ENCODE results near the gene GNAT2.
"Not testable (repeated sequence)": the region's sequence is repeated elsewhere in the genome, so short reads cannot be mapped to it uniquely, and the experiment has no call there.

Gene GNAT2
- total RNA-seq = 0.94 to 1.1 reads per million in 2 donors

- DNase-seq = peak; percentile 59 to 78 (median 66)
Observed at GRCh38 chr1:109619576-109620400, at the start of gene GNAT2, which contains the start of gene AMPD2. GNAT2 (minus strand) TSS chr1:109619616; CDS start chr1:109612870, 6,746 bp downstream. AMPD2 (plus strand) TSS chr1:109619837; CDS start chr1:109621176, 1,339 bp downstream.

- DNase-seq = no peak
Observed at GRCh38 chr1:109668123-109668775, 48.8 kb upstream of the GNAT2 start.

GRCh38 chr1:109667452-109668122 is 48.2 kb upstream of the GNAT2 start, which contains the start of gene GSTM2:
GSTM2 (plus strand) TSS chr1:109668057; CDS start chr1:109668116, 59 bp downstream.
- DNase-seq = peak; percentile 24 to 84 (median 63)

- DNase-seq = no peak
Observed at GRCh38 chr1:109664671-109665070, 45.3 kb upstream of the GNAT2 start.

- DNase-seq = no peak
Observed at GRCh38 chr1:109661391-109661790, 42.0 kb upstream of the GNAT2 start.

- DNase-seq = not testable (repeated sequence)
Observed at GRCh38 chr1:109660691-109661026, 41.2 kb upstream of the GNAT2 start.

- DNase-seq = no peak
Observed at GRCh38 chr1:109659997-109660690, 40.7 kb upstream of the GNAT2 start.

GRCh38 chr1:109659145-109659544 is 39.7 kb upstream of the GNAT2 start:
- no peak for DNase-seq

GRCh38 chr1:109658533-109659042 is 39.2 kb upstream of the GNAT2 start:
- no peak for DNase-seq

GRCh38 chr1:109657970-109658369 is 38.6 kb upstream of the GNAT2 start:
- DNase-seq = no peak

GRCh38 chr1:109657395-109657794 is 38.0 kb upstream of the GNAT2 start:
- no peak for DNase-seq

GRCh38 chr1:109655615-109656519 is 36.5 kb upstream of the GNAT2 start, which contains the start of gene GSTM4:
GSTM4 (plus strand) TSS chr1:109656099; CDS start chr1:109656390, 291 bp downstream.
- peak; percentile 23 to 70 (median 39) for DNase-seq

- no peak for DNase-seq
Observed at GRCh38 chr1:109654519-109654918, 35.1 kb upstream of the GNAT2 start.

- DNase-seq = no peak
Observed at GRCh38 chr1:109653306-109653705, 33.9 kb upstream of the GNAT2 start.

- no peak for DNase-seq
Observed at GRCh38 chr1:109652402-109652801, 33.0 kb upstream of the GNAT2 start.

GRCh38 chr1:109650609-109651008 is 31.2 kb upstream of the GNAT2 start:
- no peak for DNase-seq

- DNase-seq = peak in 1 of 5 experiments; percentile 46
Observed at GRCh38 chr1:109649491-109649914, 30.1 kb upstream of the GNAT2 start.

GRCh38 chr1:109644670-109645069 is 25.3 kb upstream of the GNAT2 start:
- no peak for DNase-seq

- peak; percentile 56 to 85 (median 75) for DNase-seq
Observed at GRCh38 chr1:109643385-109644230, 24.2 kb upstream of the GNAT2 start.

GRCh38 chr1:109642626-109643025 is 23.2 kb upstream of the GNAT2 start:
- no peak for DNase-seq
